Measurements from ENCODE around the gene POU2F3. TPM values are rescaled to one million over a fixed set of nuclear protein-coding genes. Genes with fewer than 3 reads are reported as not detected.
A peak's percentile ranks its signal among the peaks of the same experiment; 100 is the strongest.

POU2F3 gene
- total and polyA plus RNA-seq, 2 of the 13 experiments (the other 11 are each of a cell fraction or from before 2014, with no cell fraction given): not detected

DNA sequence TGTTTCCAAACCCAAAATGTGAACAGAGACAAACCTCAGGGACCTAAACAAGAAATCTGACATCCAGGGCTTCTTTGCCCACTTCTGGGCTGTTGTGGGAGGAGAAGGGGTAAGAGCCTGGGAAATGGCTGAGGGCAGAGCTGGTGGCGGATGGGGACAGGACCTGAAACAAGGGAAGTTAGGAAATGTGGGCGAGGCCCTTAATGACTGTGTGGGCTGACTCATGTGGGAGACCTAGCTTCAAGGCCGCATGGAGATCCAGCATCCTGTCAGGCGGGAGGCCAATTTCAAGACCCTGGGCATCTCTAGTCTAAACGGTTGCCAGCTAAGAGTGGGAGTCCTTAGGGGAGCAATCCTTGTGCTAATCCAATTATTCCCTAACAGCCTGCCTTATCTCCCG, 31.2 kb upstream of the POU2F3 start (continued):
- TF ChIP-seq, protein P1, sequence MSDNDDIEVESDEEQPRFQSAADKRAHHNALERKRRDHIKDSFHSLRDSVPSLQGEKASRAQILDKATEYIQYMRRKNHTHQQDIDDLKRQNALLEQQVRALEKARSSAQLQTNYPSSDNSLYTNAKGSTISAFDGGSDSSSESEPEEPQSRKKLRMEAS (IDR thresholded peaks at IDR 0.05): peak; percentile 54; the same call in 1 of the 2 replicates
- 0 out of 2 replicates have a peak, but pooled peaks have one; percentile 14 for TF ChIP-seq THAP11 (CRISPR knock-in tag; IDR thresholded peaks at IDR 0.05)
- no peak for TF ChIP-seq ZFP41 (CRISPR knock-in tag; IDR thresholded peaks at IDR 0.05; ENCODE audit: borderline replicate concordance)
- no peak for TF ChIP-seq MYNN (CRISPR knock-in tag; IDR thresholded peaks at IDR 0.05; ENCODE audit: low read depth)
- no peak for TF ChIP-seq SRSF4 (IDR thresholded peaks at IDR 0.05; ENCODE audit: low read depth, low read length, poor library complexity, severe bottlenecking)
- TF ChIP-seq ZFP82 (CRISPR knock-in tag; IDR thresholded peaks at IDR 0.05; ENCODE audit: borderline replicate concordance): no peak
- TF ChIP-seq, protein P2, sequence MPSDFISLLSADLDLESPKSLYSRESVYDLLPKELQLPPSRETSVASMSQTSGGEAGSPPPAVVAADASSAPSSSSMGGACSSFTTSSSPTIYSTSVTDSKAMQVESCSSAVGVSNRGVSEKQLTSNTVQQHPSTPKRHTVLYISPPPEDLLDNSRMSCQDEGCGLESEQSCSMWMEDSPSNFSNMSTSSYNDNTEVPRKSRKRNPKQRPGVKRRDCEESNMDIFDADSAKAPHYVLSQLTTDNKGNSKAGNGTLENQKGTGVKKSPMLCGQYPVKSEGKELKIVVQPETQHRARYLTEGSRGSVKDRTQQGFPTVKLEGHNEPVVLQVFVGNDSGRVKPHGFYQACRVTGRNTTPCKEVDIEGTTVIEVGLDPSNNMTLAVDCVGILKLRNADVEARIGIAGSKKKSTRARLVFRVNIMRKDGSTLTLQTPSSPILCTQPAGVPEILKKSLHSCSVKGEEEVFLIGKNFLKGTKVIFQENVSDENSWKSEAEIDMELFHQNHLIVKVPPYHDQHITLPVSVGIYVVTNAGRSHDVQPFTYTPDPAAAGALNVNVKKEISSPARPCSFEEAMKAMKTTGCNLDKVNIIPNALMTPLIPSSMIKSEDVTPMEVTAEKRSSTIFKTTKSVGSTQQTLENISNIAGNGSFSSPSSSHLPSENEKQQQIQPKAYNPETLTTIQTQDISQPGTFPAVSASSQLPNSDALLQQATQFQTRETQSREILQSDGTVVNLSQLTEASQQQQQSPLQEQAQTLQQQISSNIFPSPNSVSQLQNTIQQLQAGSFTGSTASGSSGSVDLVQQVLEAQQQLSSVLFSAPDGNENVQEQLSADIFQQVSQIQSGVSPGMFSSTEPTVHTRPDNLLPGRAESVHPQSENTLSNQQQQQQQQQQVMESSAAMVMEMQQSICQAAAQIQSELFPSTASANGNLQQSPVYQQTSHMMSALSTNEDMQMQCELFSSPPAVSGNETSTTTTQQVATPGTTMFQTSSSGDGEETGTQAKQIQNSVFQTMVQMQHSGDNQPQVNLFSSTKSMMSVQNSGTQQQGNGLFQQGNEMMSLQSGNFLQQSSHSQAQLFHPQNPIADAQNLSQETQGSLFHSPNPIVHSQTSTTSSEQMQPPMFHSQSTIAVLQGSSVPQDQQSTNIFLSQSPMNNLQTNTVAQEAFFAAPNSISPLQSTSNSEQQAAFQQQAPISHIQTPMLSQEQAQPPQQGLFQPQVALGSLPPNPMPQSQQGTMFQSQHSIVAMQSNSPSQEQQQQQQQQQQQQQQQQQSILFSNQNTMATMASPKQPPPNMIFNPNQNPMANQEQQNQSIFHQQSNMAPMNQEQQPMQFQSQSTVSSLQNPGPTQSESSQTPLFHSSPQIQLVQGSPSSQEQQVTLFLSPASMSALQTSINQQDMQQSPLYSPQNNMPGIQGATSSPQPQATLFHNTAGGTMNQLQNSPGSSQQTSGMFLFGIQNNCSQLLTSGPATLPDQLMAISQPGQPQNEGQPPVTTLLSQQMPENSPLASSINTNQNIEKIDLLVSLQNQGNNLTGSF (CRISPR knock-in tag; IDR thresholded peaks at IDR 0.05): no peak
- no peak for TF ChIP-seq MTA3 (CRISPR knock-in tag; IDR thresholded peaks at IDR 0.05)
- TF ChIP-seq, protein P3, sequence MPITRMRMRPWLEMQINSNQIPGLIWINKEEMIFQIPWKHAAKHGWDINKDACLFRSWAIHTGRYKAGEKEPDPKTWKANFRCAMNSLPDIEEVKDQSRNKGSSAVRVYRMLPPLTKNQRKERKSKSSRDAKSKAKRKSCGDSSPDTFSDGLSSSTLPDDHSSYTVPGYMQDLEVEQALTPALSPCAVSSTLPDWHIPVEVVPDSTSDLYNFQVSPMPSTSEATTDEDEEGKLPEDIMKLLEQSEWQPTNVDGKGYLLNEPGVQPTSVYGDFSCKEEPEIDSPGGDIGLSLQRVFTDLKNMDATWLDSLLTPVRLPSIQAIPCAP (CRISPR knock-in tag; IDR thresholded peaks at IDR 0.05; ENCODE audit: low read depth): no peak
- TF ChIP-seq, protein P4, sequence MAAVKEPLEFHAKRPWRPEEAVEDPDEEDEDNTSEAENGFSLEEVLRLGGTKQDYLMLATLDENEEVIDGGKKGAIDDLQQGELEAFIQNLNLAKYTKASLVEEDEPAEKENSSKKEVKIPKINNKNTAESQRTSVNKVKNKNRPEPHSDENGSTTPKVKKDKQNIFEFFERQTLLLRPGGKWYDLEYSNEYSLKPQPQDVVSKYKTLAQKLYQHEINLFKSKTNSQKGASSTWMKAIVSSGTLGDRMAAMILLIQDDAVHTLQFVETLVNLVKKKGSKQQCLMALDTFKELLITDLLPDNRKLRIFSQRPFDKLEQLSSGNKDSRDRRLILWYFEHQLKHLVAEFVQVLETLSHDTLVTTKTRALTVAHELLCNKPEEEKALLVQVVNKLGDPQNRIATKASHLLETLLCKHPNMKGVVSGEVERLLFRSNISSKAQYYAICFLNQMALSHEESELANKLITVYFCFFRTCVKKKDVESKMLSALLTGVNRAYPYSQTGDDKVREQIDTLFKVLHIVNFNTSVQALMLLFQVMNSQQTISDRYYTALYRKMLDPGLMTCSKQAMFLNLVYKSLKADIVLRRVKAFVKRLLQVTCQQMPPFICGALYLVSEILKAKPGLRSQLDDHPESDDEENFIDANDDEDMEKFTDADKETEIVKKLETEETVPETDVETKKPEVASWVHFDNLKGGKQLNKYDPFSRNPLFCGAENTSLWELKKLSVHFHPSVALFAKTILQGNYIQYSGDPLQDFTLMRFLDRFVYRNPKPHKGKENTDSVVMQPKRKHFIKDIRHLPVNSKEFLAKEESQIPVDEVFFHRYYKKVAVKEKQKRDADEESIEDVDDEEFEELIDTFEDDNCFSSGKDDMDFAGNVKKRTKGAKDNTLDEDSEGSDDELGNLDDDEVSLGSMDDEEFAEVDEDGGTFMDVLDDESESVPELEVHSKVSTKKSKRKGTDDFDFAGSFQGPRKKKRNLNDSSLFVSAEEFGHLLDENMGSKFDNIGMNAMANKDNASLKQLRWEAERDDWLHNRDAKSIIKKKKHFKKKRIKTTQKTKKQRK (IDR thresholded peaks at IDR 0.05; ENCODE audit: low read length): no peak
- TF ChIP-seq KLF9 (CRISPR knock-in tag; IDR thresholded peaks at IDR 0.05; ENCODE audit: low read depth): no peak
- 0 out of 2 replicates have a peak, but pooled peaks have one; percentile 16 for TF ChIP-seq ZNF670 (CRISPR knock-in tag; IDR thresholded peaks at IDR 0.05; ENCODE audit: borderline replicate concordance)
- no peak for TF ChIP-seq POLR2A (IDR thresholded peaks at IDR 0.05; ENCODE audit: insufficient read depth in 1 of 2, low read depth in 2 of 2, low read length in 2 of 2)
- TF ChIP-seq, protein P5, sequence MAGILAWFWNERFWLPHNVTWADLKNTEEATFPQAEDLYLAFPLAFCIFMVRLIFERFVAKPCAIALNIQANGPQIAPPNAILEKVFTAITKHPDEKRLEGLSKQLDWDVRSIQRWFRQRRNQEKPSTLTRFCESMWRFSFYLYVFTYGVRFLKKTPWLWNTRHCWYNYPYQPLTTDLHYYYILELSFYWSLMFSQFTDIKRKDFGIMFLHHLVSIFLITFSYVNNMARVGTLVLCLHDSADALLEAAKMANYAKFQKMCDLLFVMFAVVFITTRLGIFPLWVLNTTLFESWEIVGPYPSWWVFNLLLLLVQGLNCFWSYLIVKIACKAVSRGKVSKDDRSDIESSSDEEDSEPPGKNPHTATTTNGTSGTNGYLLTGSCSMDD (CRISPR knock-in tag; IDR thresholded peaks at IDR 0.05): no peak
- TF ChIP-seq TCF7 (IDR thresholded peaks at IDR 0.05; ENCODE audit: low read depth): peak; percentile 33; the same call in 1 of the 2 replicates
- TF ChIP-seq, protein P6, sequence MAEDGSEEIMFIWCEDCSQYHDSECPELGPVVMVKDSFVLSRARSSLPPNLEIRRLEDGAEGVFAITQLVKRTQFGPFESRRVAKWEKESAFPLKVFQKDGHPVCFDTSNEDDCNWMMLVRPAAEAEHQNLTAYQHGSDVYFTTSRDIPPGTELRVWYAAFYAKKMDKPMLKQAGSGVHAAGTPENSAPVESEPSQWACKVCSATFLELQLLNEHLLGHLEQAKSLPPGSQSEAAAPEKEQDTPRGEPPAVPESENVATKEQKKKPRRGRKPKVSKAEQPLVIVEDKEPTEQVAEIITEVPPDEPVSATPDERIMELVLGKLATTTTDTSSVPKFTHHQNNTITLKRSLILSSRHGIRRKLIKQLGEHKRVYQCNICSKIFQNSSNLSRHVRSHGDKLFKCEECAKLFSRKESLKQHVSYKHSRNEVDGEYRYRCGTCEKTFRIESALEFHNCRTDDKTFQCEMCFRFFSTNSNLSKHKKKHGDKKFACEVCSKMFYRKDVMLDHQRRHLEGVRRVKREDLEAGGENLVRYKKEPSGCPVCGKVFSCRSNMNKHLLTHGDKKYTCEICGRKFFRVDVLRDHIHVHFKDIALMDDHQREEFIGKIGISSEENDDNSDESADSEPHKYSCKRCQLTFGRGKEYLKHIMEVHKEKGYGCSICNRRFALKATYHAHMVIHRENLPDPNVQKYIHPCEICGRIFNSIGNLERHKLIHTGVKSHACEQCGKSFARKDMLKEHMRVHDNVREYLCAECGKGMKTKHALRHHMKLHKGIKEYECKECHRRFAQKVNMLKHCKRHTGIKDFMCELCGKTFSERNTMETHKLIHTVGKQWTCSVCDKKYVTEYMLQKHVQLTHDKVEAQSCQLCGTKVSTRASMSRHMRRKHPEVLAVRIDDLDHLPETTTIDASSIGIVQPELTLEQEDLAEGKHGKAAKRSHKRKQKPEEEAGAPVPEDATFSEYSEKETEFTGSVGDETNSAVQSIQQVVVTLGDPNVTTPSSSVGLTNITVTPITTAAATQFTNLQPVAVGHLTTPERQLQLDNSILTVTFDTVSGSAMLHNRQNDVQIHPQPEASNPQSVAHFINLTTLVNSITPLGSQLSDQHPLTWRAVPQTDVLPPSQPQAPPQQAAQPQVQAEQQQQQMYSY (CRISPR knock-in tag; IDR thresholded peaks at IDR 0.05): no peak
